ENCODE results near the gene JAML. TPM values are rescaled to one million over a fixed set of nuclear protein-coding genes. Genes with fewer than 3 reads are reported as not detected.

JAML gene
- total RNA-seq, 1 experiment from 2014 or later, result not detected

DNA sequence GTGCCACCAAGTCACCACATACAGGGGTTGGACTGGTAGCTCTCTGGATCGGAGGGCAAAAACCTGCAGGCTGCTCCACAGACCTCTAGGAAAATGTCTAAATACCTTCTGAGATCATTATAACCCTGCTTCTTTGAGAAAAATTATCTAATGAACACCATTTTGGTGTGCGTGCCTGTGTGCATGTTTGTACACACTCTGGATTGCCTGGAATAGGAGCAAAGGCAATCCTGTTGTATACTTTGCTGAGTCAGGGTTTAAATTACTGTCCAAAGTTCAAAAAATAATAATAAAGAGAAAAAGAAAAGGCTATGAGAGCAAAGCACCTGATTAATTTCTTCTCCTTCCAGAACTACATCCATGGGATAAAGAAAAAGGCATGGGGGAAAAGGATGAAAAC, 11.0 kb downstream of the JAML start:
- H3K27me3 Mint-ChIP-seq (ENCODE audit: unreplicated experiment), result no peaks in the 10 kb centered on the region

DNA sequence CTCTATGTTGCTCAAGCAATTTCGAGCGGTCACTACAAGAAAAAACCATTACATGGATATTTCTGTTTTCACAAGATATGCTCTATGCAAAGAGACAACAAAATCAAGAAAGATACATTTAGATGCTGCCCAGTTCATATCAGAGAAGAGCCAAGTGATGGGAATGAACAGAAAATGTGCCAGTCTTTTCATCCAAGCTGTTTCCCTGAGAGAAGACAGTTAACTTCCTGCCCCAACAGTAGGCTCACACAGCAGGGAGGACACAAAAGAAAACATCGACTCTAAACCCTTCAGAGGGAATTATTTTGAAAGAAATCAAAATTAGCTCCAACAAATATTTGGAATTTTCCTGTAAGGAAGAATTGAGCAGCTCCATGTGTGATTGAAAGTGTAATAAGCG, 11.6 kb downstream of the JAML start:
- intact Hi-C loops (cut with micrococcal nuclease; ENCODE audit: unreplicated experiment), result no loop called here
- Mint-ChIP-seq H3K27me3 (ENCODE audit: unreplicated experiment) (no peaks in the 10 kb centered on the region), H3K27ac (ENCODE audit: unreplicated experiment) (no peak overlapping the region), H3K4me3 (ENCODE audit: low read depth, unreplicated experiment) (no peak overlapping the region), H3K36me3 (ENCODE audit: insufficient read depth, unreplicated experiment) (no peaks in the 10 kb centered on the region), H3K4me1 (ENCODE audit: low read depth, unreplicated experiment) (peaks cover 24% of the 10 kb centered on the region), H3K9me3 (ENCODE audit: low read depth, unreplicated experiment) (no peaks in the 10 kb centered on the region)
- CTCF ChIA-PET, result no interaction called here
- BruUV-seq (replicated peaks), result no TSS peak
- no peak for DNase-seq
- TF ChIP-seq, protein P1, sequence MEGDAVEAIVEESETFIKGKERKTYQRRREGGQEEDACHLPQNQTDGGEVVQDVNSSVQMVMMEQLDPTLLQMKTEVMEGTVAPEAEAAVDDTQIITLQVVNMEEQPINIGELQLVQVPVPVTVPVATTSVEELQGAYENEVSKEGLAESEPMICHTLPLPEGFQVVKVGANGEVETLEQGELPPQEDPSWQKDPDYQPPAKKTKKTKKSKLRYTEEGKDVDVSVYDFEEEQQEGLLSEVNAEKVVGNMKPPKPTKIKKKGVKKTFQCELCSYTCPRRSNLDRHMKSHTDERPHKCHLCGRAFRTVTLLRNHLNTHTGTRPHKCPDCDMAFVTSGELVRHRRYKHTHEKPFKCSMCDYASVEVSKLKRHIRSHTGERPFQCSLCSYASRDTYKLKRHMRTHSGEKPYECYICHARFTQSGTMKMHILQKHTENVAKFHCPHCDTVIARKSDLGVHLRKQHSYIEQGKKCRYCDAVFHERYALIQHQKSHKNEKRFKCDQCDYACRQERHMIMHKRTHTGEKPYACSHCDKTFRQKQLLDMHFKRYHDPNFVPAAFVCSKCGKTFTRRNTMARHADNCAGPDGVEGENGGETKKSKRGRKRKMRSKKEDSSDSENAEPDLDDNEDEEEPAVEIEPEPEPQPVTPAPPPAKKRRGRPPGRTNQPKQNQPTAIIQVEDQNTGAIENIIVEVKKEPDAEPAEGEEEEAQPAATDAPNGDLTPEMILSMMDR (IDR thresholded peaks at IDR 0.05; ENCODE audit: unreplicated experiment), result no peak

More for the DNA sequence above, 11.0 kb downstream of the JAML start:
- H3K36me3 Mint-ChIP-seq (ENCODE audit: insufficient read depth, unreplicated experiment), result no peaks in the 10 kb centered on the region
- TF ChIP-seq, protein P1 (IDR thresholded peaks at IDR 0.05; ENCODE audit: unreplicated experiment), result no peak
- no peak overlapping the region for H3K4me3 Mint-ChIP-seq (ENCODE audit: low read depth, unreplicated experiment)
- no peak for DNase-seq
- intact Hi-C loops (cut with micrococcal nuclease; ENCODE audit: unreplicated experiment), result no loop called here
- no TSS peak for BruUV-seq (replicated peaks)
- no peaks in the 10 kb centered on the region for H3K9me3 Mint-ChIP-seq (ENCODE audit: low read depth, unreplicated experiment)
- H3K27ac Mint-ChIP-seq (ENCODE audit: unreplicated experiment), result no peak overlapping the region
- CTCF ChIA-PET, result interaction anchor here (0.5 to 1.3 kb wide), 2 partner anchors 11 to 152 kb away, joined by 3 to 5 read pairs; no protein-coding TSS in a partner anchor
- H3K4me1 Mint-ChIP-seq (ENCODE audit: low read depth, unreplicated experiment), result peaks cover 24% of the 10 kb centered on the region

DNA sequence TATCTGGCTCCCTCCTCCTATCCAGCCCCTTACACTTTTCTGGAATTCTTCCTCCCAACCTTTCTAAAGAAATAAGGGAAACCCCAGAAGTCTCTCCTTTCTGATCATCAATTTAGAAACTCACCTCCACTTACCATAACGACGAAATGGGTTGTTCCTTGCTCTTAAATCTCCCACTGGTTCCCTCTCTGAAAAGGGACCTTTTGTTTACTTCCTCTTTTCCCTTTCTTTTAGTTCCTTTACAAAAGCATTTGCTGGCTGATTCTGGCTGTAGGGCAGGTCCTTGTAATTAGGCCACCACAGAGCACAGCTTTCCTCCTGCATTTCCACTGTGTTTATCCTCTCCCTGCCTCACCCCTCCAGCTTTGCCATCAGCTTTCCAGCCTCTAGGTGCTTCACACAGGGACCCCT, 12.0 kb downstream of the JAML start:
- H3K36me3 Mint-ChIP-seq (ENCODE audit: insufficient read depth, unreplicated experiment), result no peaks in the 10 kb centered on the region
- no peaks in the 10 kb centered on the region for H3K27me3 Mint-ChIP-seq (ENCODE audit: unreplicated experiment)
- no peaks in the 10 kb centered on the region for H3K9me3 Mint-ChIP-seq (ENCODE audit: low read depth, unreplicated experiment)
- no peak for DNase-seq
- CTCF ChIA-PET, result no interaction called here
- BruUV-seq (replicated peaks), result no TSS peak
- H3K4me1 Mint-ChIP-seq (ENCODE audit: low read depth, unreplicated experiment), result peaks cover 24% of the 10 kb centered on the region
- intact Hi-C loops (cut with micrococcal nuclease; ENCODE audit: unreplicated experiment), result no loop called here
- TF ChIP-seq, protein P1 (IDR thresholded peaks at IDR 0.05; ENCODE audit: unreplicated experiment), result no peak
- no peak overlapping the region for H3K4me3 Mint-ChIP-seq (ENCODE audit: low read depth, unreplicated experiment)
- no peak overlapping the region for H3K27ac Mint-ChIP-seq (ENCODE audit: unreplicated experiment)

DNA sequence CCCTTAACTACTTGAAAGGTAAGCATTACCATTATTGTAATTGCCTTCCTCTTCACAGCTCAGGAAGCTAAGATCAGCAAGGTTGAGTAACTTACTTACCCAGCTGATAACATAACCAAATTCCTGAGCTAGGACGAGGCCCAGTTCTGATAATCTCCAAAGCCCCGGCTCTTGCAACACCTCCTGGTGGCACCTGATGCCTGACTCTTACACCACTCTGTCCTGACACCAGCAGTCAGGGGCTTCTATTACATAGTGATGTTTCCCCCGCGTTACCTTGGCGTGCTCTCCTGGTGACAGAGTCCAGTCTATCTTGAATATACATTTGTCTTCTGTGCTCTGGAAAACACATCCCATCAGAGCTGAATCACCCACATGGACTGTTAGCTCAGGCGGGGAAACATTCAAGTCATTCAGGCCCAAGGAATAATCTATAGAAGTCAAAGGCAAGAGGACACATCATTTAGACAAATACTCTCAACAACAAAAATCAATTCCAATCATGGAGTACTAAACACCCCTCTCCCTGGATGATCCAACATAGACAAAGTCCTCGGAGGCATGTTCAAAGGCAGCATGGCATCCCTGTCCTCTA, 12.6 kb downstream of the JAML start:
- H3K9me3 Mint-ChIP-seq (ENCODE audit: low read depth, unreplicated experiment), result no peaks in the 10 kb centered on the region
- DNase-seq, result no peak
- no peak overlapping the region for H3K27ac Mint-ChIP-seq (ENCODE audit: unreplicated experiment)
- TF ChIP-seq, protein P1 (IDR thresholded peaks at IDR 0.05; ENCODE audit: unreplicated experiment), result no peak
- peaks cover 24% of the 10 kb centered on the region for H3K4me1 Mint-ChIP-seq (ENCODE audit: low read depth, unreplicated experiment)
- BruUV-seq (replicated peaks), result no TSS peak
- intact Hi-C loops (cut with micrococcal nuclease; ENCODE audit: unreplicated experiment), result no loop called here
- H3K36me3 Mint-ChIP-seq (ENCODE audit: insufficient read depth, unreplicated experiment), result no peaks in the 10 kb centered on the region
- no peaks in the 10 kb centered on the region for H3K27me3 Mint-ChIP-seq (ENCODE audit: unreplicated experiment)
- no peak overlapping the region for H3K4me3 Mint-ChIP-seq (ENCODE audit: low read depth, unreplicated experiment)
- CTCF ChIA-PET, result no interaction called here
